ENCODE measurements around the gene RNPEPL1. TPM values are rescaled to one million over a fixed set of nuclear protein-coding genes. Genes with fewer than 3 reads are reported as not detected.

The RNPEPL1 gene
- total and polyA plus RNA-seq, 2 experiments from 2014 or later, result 46.3 to 57.2 TPM

- DNase-seq (ENCODE audit: low spot score), result no peak
- Histone ChIP-seq H3K79me2 (peaks cover 21% of the 10 kb centered on the region), H3K4me2 (no peak overlapping the region), H3K27ac (no peak overlapping the region), H4K20me1 (ENCODE audit: insufficient read depth, poor library complexity, severe bottlenecking) (peaks cover 13% of the 10 kb centered on the region), H3K9me3 (ENCODE audit: low read depth) (no peaks in the 10 kb centered on the region), H2AFZ (no peak overlapping the region), H3K9me2 (replicated peaks; ENCODE audit: insufficient read depth) (no peaks in the 10 kb centered on the region), H3K36me3 (replicated peaks; ENCODE audit: insufficient read depth, low read depth) (no peaks in the 10 kb centered on the region), H3K27me3 (no peaks in the 10 kb centered on the region), H3K4me3 (no peak overlapping the region), H3K4me1 (ENCODE audit: insufficient read depth) (peaks cover 6% of the 10 kb centered on the region)
- 91% methylated on average over 30 of the region's 30 CpGs for WGBS (ENCODE audit: low lambda C conversion rate, missing lambda C conversion rate)
- no peak for TF ChIP-seq EZH2phosphoT487 (IDR thresholded peaks at IDR 0.05; ENCODE audit: low read depth, severe bottlenecking, unreplicated experiment)
- TF ChIP-seq EZH2 (IDR thresholded peaks at IDR 0.05; ENCODE audit: borderline replicate concordance), result no peak
- TF ChIP-seq CTCF (IDR thresholded peaks at IDR 0.05; ENCODE audit: poor library complexity), result no peak
Observed at GRCh38 chr2:240572141-240573031, 4.1 kb downstream of the RNPEPL1 start.

- H3K4me1 ChIP-seq (ENCODE audit: insufficient read depth), result no peaks in the 10 kb centered on the region
- no peak overlapping the region for H3K4me2 ChIP-seq
- DNase-seq (ENCODE audit: low spot score), result no peak
- H3K79me2 ChIP-seq, result peaks cover 25% of the 10 kb centered on the region
- no peaks in the 10 kb centered on the region for H3K27me3 ChIP-seq
- TF ChIP-seq CTCF (IDR thresholded peaks at IDR 0.05; ENCODE audit: poor library complexity), result no peak
- no peak for TF ChIP-seq EZH2phosphoT487 (IDR thresholded peaks at IDR 0.05; ENCODE audit: low read depth, severe bottlenecking, unreplicated experiment)
- no peak for TF ChIP-seq EZH2 (IDR thresholded peaks at IDR 0.05; ENCODE audit: borderline replicate concordance)
- H4K20me1 ChIP-seq (ENCODE audit: insufficient read depth, poor library complexity, severe bottlenecking), result peaks cover 13% of the 10 kb centered on the region
- H3K27ac ChIP-seq, result no peak overlapping the region
- no peaks in the 10 kb centered on the region for H3K9me3 ChIP-seq (ENCODE audit: low read depth)
- no peak overlapping the region for H2AFZ ChIP-seq
- no peaks in the 10 kb centered on the region for H3K36me3 ChIP-seq (replicated peaks; ENCODE audit: insufficient read depth, low read depth)
- H3K4me3 ChIP-seq, result no peak overlapping the region
- no peaks in the 10 kb centered on the region for H3K9me2 ChIP-seq (replicated peaks; ENCODE audit: insufficient read depth)
- whole genome bisulfite sequencing (ENCODE audit: low lambda C conversion rate, missing lambda C conversion rate), result 93% methylated on average over 17 of the region's 20 CpGs
Observed at GRCh38 chr2:240573071-240573515, 4.8 kb downstream of the RNPEPL1 start.

GRCh38 chr2:240573516-240574385 is 5.5 kb downstream of the RNPEPL1 start:
- Histone ChIP-seq H3K4me3 (no peak overlapping the region), H2AFZ (no peak overlapping the region), H3K9me2 (replicated peaks; ENCODE audit: insufficient read depth) (no peaks in the 10 kb centered on the region), H3K36me3 (replicated peaks; ENCODE audit: insufficient read depth, low read depth) (no peaks in the 10 kb centered on the region), H3K4me1 (ENCODE audit: insufficient read depth) (peaks cover 1% of the 10 kb centered on the region), H3K79me2 (peaks cover 25% of the 10 kb centered on the region), H3K9me3 (ENCODE audit: low read depth) (no peaks in the 10 kb centered on the region), H3K27me3 (no peaks in the 10 kb centered on the region), H3K27ac (no peak overlapping the region), H4K20me1 (ENCODE audit: insufficient read depth, poor library complexity, severe bottlenecking) (peaks cover 13% of the 10 kb centered on the region), H3K4me2 (no peak overlapping the region)
- 94% methylated on average over 35 of the region's 37 CpGs for WGBS (ENCODE audit: low lambda C conversion rate, missing lambda C conversion rate)
- TF ChIP-seq EZH2phosphoT487 (IDR thresholded peaks at IDR 0.05; ENCODE audit: low read depth, severe bottlenecking, unreplicated experiment), result no peak
- no peak for TF ChIP-seq CTCF (IDR thresholded peaks at IDR 0.05; ENCODE audit: poor library complexity)
- TF ChIP-seq EZH2 (IDR thresholded peaks at IDR 0.05; ENCODE audit: borderline replicate concordance), result no peak
- no peak for DNase-seq (ENCODE audit: low spot score)

All from hepatocyte (in vitro differentiated cells).